GM19397 (cell line): Measurements from ENCODE around the gene SLC26A4.
A peak's percentile ranks its signal among the peaks of the same experiment; 100 is the strongest.

Experiments used
- ATAC-seq: cut with Tn5 transposase; IDR thresholded peaks from one replicate; pipeline ENCODE4 v1.9.1; 2021; ENCODE audit warnings: mild to moderate bottlenecking, moderate library complexity; ENCODE audit not compliant: unreplicated experiment

Gene SLC26A4

DNA sequence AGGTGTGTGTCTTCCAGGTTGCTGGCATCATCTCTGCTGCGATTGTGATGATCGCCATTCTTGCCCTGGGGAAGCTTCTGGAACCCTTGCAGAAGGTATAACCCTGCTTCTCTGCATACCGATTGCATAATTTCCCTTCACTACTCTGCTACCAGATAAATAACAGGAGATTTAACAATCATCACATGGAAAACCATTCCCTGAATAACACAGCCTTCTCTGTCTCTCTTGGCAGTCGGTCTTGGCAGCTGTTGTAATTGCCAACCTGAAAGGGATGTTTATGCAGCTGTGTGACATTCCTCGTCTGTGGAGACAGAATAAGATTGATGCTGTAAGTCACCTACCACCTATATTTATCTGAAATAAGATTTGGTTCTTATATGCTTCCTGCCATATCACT, 33.8 kb downstream of the SLC26A4 start:
- no peak for ATAC-seq

DNA sequence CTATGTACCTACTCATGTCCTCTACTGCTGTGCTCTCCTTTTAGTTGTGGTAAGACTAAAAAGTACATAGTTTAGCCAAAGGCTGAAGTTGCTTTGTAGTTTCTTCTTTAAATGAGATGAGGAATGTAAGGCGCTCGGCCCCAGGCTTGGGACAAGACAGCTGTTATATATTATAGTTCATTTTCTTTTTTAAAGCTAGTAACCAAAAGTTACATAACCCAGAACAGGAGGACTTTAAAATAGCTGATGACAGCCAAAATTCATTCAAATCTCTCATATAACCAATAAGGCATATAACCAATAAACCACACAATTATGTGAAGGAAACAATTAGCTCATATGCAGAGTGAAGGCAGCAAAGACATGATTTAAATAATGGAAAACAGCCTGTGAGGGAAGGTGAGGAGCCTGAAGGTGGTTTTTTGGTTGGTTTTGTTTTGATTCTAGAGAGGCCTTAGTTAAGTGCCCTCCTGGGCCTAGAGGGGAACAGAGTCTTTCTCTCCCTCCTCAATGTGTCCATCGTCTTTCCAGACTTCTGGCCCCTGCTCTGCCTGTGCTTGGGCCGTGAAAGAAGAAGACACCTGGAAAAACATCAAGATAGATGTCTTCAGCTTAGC, 35.8 kb downstream of the SLC26A4 start:
- no peak for ATAC-seq

GRCh38 chr7:107697321-107698049, 36.9 kb downstream of the SLC26A4 start:
- ATAC-seq, result no peak

- no peak for ATAC-seq
Measured at GRCh38 chr7:107700570-107700969, 39.9 kb downstream of the SLC26A4 start.

- ATAC-seq, result no peak
Measured at GRCh38 chr7:107701191-107701590, 40.6 kb downstream of the SLC26A4 start.

DNA sequence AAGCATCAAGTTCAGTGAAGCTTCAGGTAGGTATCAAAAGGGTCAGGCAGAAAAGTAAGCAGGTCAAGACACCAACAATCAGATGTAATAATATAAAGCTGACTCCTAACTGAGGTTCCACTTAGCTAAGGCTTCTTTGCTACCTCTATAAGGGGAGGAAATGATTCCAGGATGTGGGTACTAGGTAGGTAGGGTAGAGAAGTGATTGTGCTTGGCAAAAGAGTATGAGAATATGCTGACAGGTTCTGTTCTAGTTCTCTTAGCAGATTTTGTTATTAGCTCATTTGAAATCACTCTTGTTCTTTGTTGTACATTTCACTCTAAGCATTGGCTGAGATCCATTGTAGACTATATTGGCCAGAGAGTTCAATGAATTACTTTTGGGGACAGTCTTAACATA, 42.6 kb downstream of the SLC26A4 start:
- no peak for ATAC-seq

- ATAC-seq, result no peak
Measured at GRCh38 chr7:107703872-107704271, 43.2 kb downstream of the SLC26A4 start.

- no peak for ATAC-seq
Measured at GRCh38 chr7:107708956-107709355, 48.3 kb downstream of the SLC26A4 start.

GRCh38 chr7:107711301-107711700, 50.7 kb downstream of the SLC26A4 start:
- ATAC-seq, result no peak

DNA sequence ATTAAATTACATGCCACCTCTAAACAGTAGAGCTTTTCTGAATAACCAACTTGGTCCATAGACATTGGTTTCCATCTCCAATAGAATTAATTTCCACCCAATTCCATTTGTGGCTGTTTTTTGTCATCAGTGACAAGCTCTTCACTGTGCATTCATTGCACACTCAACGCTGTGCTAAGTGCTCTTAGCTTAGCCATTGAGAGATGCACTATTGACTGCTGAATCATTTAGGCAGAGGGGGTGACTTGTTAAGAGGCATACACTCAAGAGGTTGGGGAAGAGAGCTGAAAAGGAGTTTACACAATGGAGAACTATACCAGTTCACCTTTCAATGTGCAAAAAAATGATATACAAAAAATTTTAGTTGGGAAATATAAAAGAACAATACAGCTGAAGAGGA, 51.4 kb downstream of the SLC26A4 start:
- ATAC-seq, result no peak

DNA sequence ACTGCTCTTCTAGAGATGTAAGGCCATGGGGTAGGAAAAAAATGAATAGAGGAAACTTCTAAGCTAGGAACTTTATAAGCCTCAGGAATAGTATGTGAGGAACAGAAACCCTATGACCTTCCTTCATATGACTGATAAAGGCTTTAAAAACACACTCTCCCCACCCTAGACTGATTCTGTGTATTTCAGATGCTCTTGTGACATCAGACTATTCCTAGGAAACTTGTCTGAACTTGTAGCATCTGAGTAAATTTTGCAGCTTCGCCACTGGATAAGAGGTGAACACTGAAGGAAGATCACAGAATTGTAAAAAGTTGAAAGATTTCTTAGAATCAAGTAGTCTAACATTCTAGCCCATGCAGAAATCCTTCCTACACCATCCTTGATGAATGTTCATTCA, 52.3 kb downstream of the SLC26A4 start:
- ATAC-seq, result no peak

GRCh38 chr7:107715531-107715930, 54.9 kb downstream of the SLC26A4 start:
- no peak for ATAC-seq

- ATAC-seq, result no peak
Measured at GRCh38 chr7:107718456-107719193, 58.0 kb downstream of the SLC26A4 start.

GRCh38 chr7:107721286-107721685, 60.7 kb downstream of the SLC26A4 start:
- ATAC-seq, result no peak

DNA sequence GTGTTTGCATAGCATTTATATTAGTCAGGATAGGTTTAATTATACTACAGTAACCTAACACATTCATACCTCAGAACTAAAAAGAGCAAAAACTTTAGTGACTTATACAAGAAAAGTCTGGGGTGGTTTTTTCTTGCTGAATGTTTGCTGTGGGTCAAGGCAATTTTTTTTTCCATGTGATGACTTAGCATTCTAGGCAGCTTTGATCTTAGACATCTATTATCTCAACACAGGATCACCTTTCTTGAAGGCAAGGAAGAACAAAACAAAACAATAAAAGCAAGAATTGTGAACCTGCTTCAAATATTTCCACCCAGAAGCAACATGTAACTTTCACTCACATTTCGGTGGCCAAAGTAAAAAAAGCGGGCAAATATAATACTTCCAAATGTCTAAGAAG, 62.6 kb downstream of the SLC26A4 start:
- ATAC-seq, result no peak

- ATAC-seq, result no peak
Measured at GRCh38 chr7:107725138-107725740, 64.6 kb downstream of the SLC26A4 start.

DNA sequence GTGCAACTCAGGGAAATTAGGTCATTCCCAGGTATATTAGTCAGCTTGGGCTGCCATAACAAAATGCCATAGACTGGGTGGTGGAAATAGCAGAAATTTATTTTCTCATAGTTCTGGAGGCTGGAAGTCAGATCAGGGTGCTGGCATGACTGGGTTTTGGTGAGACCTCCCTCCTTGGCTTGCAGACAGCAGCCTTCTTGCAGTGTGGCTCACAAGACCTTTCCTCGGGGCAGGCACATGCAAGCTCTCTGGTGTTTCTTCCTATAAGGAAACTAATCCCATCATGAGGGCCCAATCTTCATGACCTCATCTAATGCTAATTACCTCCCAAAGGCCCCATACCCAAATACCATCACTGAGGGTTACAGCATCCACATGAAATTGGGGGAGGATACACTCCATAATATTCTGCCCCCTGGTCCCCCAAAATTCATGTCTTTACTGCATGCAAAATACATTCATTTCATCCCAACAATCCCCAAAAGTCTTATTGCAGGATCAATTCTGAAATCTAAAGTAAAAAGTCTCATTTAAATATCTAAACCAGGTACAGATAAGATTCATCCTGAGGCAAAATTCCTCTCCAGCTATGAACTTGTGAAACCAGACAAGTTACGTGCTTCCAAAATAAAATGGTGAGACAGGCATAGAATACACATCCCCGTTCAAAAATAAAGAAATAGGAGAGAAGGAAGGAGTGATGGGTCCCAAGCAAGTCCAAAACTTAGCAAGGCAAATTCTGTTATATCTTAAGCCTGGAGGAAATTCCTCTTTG, 65.9 kb downstream of the SLC26A4 start:
- ATAC-seq, result no peak

DNA sequence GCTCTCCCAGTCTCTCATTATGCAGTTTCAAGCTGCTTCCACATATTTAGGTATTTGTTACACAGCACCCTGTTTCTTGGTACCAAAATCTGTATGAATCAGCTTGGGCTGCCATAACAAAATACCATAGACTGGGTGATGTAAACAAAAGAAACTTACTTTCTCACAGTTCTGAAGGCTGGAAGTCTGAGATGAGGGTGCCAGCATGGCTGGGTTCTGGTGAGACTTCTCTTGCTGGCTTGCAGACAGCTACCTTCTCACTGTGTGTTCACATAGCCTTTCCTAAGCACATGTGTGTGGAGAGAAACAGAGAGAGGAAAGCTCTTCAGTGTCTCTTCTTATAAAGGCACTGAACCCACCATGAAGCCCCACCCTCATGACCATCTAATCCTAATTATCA, 67.6 kb downstream of the SLC26A4 start:
- no peak for ATAC-seq

DNA sequence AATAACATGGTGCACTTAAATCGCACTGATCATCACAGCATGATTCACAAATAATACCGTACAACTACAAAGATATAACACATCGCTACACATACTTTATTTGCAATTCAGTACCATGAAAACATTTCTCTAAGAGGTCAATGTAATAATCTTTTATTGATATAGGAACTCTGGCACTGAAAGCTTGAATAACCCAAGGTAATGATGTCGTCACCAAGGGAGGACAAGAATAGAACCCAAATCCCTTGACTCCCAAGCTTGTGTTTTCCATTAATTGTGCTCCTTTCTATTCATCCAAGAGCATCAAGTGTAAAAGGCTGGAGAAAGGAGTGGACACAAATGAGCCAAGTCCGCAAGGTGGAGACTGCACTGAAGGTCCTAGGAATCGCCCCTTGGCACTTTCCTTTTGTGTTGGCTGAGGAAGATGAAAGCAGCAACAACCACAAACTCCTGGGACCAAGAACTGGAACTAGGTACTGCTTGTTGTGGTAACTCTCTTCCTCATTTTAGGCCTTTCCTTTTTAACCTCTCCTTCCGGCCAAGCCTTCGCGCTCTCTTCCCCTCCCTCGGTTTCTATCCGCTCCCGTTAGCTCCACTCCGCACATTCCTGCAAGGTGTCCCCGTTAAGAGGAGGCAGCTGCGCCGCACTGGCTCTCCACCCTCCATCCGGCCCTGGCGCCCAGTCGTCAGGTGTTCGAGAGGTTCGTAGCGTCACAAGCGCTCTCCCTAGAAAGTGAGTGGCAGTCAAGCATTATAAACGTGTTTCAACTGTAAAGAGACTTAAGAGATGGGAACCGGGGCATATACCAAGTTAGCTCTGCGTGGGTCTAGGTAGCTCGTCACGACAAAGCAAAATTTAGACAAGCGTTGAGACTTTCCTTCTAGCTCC, 82.3 kb downstream of the SLC26A4 start:
- ATAC-seq, result peak; percentile 34
